Stimulated activated naive CD8-positive, alpha-beta T cell treated with anti-CD3 and anti-CD28 coated beads, Interleukin-15, Interleukin-2, amounts not matched to agents 100 ng/mL and 50 ng/mL, for 24 hours (primary cell): ENCODE measurements around the gene TP53INP2.

Experiments used
- H3K27ac Mint-ChIP-seq: one replicate; pipeline ENCODE4 v1.8.0; 2021; ENCODE audit warnings: mild to moderate bottlenecking, mixed read lengths
- H3K27me3 Mint-ChIP-seq: one replicate; pipeline ENCODE4 v1.8.0; 2021; ENCODE audit warnings: mixed read lengths
- H3K36me3 Mint-ChIP-seq: one replicate; pipeline ENCODE4 v1.8.0; 2021; ENCODE audit warnings: low read depth, mixed read lengths
- H3K4me1 Mint-ChIP-seq: one replicate; pipeline ENCODE4 v1.8.0; 2021; ENCODE audit warnings: low read depth, mixed read lengths
- H3K4me3 Mint-ChIP-seq: one replicate; pipeline ENCODE4 v1.8.0; 2021; ENCODE audit warnings: mild to moderate bottlenecking, mixed read lengths
- H3K9me3 Mint-ChIP-seq: one replicate; pipeline ENCODE4 v1.8.0; 2021; ENCODE audit warnings: mixed read lengths

The TP53INP2 gene

DNA sequence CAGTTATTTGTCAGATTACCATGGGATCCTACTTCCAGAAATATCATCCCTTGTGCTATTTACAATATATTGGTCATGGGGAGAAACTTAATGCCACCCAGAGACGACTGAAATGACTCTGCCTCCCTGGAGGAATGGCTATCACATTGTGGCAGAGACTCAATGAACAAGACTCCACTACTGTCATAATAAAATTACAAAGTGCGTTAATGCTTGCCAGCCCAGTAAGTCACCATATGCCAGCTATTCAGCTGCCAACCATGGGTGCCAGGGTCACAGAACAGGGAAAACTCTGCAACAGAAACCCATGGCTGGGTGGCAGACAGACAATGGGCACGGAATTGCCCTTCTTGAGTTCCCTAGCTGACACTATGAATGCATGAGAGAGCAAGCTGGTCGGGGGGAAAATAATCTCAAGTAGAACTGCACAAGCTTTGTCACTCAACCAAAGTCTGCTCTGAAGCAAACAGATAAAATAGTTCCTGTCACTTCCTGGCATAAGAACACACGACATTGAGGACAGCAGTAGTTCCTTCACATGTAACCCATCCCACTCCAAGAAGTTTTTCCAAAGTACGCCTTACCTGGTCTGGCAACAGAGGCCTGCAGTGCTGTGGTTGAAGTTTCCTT, 32.1 kb downstream of the TP53INP2 start:
- H3K4me1 Mint-ChIP-seq, result no peaks in the 10 kb centered on the region
- H3K4me3 Mint-ChIP-seq, result no peak overlapping the region
- no peaks in the 10 kb centered on the region for H3K27me3 Mint-ChIP-seq
- H3K27ac Mint-ChIP-seq, result no peak overlapping the region
- H3K9me3 Mint-ChIP-seq, result no peaks in the 10 kb centered on the region
- peaks cover 34% of the 10 kb centered on the region for H3K36me3 Mint-ChIP-seq

DNA sequence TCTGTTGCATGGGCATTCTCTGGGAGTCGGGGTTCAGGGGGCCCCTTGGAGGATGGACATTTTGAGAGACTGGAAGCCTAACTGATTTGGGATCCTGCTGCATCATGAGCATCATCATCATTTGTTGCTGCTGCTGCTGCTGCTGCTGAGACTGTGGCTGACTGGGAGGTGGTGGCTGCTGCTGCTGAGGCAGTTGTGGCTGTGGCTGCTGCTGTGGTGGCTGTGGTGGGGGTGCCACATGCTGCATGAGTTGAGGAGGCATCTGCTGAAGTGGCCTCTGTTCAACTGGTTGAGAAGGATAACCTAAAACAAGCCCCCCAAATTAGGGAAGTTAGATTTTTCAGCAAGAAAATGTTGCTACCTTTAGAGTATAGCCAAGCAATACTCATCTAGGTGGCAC, 38.9 kb downstream of the TP53INP2 start:
- no peaks in the 10 kb centered on the region for H3K9me3 Mint-ChIP-seq
- no peak overlapping the region for H3K27ac Mint-ChIP-seq
- peaks cover 27% of the 10 kb centered on the region for H3K36me3 Mint-ChIP-seq
- H3K27me3 Mint-ChIP-seq, result no peaks in the 10 kb centered on the region
- no peaks in the 10 kb centered on the region for H3K4me1 Mint-ChIP-seq
- H3K4me3 Mint-ChIP-seq, result no peak overlapping the region

DNA sequence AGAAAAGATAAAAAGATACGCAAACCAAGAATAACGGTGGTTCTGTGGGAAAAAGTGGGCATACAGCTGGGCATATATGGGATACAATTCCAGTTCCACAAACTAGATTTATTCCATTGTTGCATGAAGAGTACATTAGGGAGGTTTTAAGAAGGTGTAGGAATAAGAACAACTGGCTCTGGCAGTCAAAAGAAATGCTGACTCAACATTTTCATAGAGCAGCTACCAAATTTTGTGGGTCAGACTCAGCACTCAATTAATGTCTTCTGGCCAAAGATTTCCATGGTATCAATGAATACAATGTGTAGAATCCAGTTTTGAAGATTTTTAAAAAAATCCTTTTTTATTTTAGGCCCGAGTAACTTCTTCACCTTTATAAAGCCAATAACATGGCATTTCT, 40.2 kb downstream of the TP53INP2 start:
- H3K27ac Mint-ChIP-seq, result no peak overlapping the region
- H3K4me1 Mint-ChIP-seq, result no peaks in the 10 kb centered on the region
- H3K36me3 Mint-ChIP-seq, result peaks cover 38% of the 10 kb centered on the region
- no peaks in the 10 kb centered on the region for H3K9me3 Mint-ChIP-seq
- no peaks in the 10 kb centered on the region for H3K27me3 Mint-ChIP-seq
- H3K4me3 Mint-ChIP-seq, result no peak overlapping the region

DNA sequence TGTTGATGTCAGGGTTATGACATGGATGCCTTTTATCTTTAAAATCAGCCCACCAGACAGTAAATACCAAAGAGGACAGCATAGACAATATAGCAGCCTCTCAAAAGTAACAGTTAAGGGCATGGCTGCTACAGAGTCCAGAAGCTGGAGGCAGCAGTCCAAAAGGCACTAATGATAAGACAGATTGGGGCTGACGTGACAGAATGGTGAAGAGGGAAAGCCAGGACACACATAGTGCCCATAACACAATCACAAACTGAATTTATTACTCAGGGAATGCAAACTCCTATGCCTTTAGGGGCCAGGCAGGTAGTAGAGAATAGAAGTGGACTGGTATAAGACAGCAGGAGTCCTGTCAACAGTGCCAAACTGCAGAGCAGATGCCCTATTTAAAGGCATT, 40.7 kb downstream of the TP53INP2 start:
- H3K4me1 Mint-ChIP-seq, result no peaks in the 10 kb centered on the region
- H3K27ac Mint-ChIP-seq, result no peak overlapping the region
- H3K27me3 Mint-ChIP-seq, result no peaks in the 10 kb centered on the region
- H3K36me3 Mint-ChIP-seq, result peaks cover 42% of the 10 kb centered on the region
- no peak overlapping the region for H3K4me3 Mint-ChIP-seq
- no peaks in the 10 kb centered on the region for H3K9me3 Mint-ChIP-seq

DNA sequence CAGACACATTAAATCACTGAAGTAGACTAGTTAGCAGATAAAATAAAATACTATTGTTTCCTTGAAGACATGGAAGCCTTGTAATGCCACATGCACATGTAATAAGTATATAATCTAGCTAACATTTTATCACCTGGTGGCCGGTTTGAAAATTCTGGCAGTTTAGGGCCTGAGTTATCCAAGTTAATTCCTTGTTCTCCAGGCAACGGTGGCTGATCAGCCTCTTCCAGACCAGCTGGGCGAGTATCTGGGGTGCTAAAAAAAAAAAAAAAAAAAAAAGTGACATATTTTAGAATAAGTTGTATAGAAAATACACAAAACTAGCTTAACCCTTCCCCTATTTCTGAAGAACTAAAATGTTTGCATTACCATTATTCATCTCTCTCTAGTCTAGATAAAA, 42.5 kb downstream of the TP53INP2 start:
- no peak overlapping the region for H3K27ac Mint-ChIP-seq
- no peak overlapping the region for H3K4me3 Mint-ChIP-seq
- H3K36me3 Mint-ChIP-seq, result peaks cover 38% of the 10 kb centered on the region
- no peaks in the 10 kb centered on the region for H3K4me1 Mint-ChIP-seq
- no peaks in the 10 kb centered on the region for H3K9me3 Mint-ChIP-seq
- H3K27me3 Mint-ChIP-seq, result no peaks in the 10 kb centered on the region

DNA sequence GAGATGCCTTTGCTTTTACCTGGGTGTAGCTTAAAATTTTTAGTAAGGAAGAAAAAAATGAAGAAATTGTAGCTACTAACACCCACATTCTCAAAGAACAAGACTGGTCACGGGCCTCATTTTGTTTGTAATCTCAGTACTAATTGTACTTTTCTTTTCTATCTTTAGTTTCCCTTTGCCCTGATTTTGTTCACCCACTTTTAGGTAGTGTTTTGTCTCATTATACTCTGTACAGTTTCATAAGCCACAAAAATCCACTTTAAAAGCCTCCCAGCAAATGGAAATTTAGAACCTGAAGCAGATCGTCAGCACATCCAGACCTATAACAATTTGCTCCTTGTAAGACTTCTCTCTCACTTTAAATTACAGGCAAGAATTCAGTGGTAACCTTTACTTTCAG, 43.3 kb downstream of the TP53INP2 start:
- Mint-ChIP-seq H3K27me3 (no peaks in the 10 kb centered on the region), H3K36me3 (peaks cover 40% of the 10 kb centered on the region), H3K27ac (no peak overlapping the region), H3K4me1 (no peaks in the 10 kb centered on the region), H3K9me3 (no peaks in the 10 kb centered on the region), H3K4me3 (no peak overlapping the region)

DNA sequence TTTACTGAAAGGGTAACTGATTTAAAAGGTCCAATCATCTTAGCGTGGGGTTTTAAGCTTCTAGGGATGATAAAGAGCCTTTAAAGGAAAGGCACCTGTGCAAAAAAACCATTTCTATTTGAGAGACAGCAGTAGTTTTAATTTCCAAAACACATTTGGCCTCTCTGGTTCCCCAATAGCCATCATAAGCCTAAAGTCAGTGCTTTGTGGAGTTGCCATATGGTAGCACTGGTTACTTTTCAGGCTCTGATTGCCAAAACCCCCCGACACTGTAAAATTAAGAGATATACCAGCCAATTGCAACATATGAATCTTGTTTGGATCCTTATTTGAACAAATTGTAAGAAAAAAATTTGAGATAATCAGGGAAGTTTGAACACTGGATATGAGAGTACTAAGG, 44.6 kb downstream of the TP53INP2 start:
- Mint-ChIP-seq H3K9me3 (no peaks in the 10 kb centered on the region), H3K4me3 (no peak overlapping the region), H3K27me3 (no peaks in the 10 kb centered on the region), H3K36me3 (peaks cover 34% of the 10 kb centered on the region), H3K4me1 (no peaks in the 10 kb centered on the region), H3K27ac (no peak overlapping the region)

DNA sequence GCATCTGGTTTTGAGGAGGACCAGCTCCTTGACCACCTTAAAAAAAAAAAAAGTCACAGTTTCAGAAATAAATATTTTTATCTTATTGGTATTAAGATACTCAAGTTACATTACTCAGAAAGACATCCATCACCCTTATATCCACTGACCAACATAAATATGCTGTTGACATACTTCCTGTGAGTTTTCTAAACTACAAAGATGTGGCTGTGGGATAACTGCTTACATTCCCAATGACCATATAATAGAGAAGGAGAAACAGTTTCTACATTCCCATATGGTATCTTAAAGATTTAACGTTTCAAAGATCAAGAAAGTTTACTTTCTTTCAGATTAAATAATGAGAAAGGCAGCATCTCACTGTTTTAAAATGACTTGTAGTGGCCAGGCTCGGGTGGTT, 46.3 kb downstream of the TP53INP2 start:
- Mint-ChIP-seq H3K27me3 (no peaks in the 10 kb centered on the region), H3K9me3 (no peaks in the 10 kb centered on the region), H3K4me1 (peaks cover 4% of the 10 kb centered on the region), H3K36me3 (peaks cover 49% of the 10 kb centered on the region), H3K4me3 (no peak overlapping the region), H3K27ac (no peak overlapping the region)

DNA sequence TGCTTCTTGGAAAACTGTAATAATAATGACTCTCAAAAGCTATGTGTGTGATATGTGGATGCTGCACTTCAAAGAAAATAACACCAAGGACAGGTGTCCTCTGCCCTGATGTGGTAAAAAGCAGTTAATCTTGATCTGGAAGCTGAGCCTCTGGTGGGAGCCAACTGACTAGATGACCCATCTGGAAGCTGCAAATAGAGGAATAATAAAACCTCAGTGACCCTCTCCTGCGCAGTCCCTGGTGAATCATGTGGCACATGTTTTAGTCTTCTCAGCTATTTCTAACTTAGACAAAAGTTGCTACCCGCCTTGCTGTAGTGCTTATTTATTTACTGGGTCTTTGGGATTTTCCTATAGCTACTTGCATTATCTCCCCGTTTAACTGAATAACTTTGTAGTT, 47.3 kb downstream of the TP53INP2 start:
- Mint-ChIP-seq H3K27me3 (no peaks in the 10 kb centered on the region), H3K27ac (no peak overlapping the region), H3K36me3 (peaks cover 47% of the 10 kb centered on the region), H3K9me3 (no peaks in the 10 kb centered on the region), H3K4me1 (peaks cover 4% of the 10 kb centered on the region), H3K4me3 (no peak overlapping the region)

DNA sequence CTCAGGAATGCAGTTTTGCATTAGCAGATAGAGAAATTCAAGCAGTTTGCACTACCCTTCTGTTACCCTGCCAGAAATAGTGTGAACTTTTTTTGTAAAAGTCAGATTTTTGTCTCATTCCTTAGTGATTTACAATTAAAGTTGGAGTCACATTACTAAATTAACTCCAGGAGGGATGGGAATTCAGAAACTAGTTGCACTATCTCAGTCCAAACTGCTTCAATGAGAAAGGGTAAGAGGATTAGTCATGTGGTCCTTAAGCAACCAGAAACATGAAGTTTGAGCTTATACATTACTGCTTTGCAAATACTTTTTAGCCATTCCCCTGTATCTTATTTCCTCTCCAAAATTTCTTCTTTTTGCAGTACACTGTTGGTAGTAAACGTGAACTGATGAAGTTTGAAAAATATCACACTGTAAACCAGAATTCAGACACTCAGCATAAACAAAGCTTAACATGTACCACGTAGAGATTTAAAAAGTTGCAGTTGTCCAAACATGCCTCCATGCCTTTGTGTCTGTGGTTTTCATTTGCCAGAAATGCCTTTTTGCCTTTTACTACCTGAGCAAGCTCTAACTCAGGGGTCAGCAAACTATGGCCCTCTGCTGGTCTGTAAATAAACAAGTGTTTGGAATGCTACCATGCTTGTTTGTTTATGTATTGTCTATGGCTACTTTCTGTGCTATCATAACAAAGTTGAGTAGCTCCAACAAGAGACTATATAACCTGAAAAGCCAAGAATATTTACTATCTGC, 49.7 kb downstream of the TP53INP2 start:
- H3K36me3 Mint-ChIP-seq, result peaks cover 64% of the 10 kb centered on the region
- no peaks in the 10 kb centered on the region for H3K9me3 Mint-ChIP-seq
- H3K4me1 Mint-ChIP-seq, result peaks cover 4% of the 10 kb centered on the region
- no peaks in the 10 kb centered on the region for H3K27me3 Mint-ChIP-seq
- no peak overlapping the region for H3K4me3 Mint-ChIP-seq
- no peak overlapping the region for H3K27ac Mint-ChIP-seq

DNA sequence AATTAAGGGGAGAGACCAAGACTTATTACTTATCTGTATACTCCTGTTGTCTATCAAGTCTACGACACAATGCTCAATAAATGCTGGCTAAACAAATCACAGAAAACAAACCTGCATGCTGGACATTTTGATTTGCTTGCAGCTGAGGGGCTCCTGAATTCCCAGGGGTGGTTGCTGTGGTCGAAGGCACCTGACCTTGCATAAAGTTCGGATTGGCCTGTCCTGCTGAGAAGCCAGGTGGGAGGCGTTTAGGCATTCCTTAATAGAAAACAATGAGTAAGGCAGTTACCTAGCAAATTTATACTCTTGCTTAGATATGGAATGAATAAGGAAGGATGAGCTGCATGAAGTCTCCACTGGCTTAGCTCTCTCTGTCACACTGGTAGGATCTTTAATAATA, 50.5 kb downstream of the TP53INP2 start:
- H3K4me1 Mint-ChIP-seq, result peaks cover 4% of the 10 kb centered on the region
- H3K36me3 Mint-ChIP-seq, result peaks cover 63% of the 10 kb centered on the region

DNA sequence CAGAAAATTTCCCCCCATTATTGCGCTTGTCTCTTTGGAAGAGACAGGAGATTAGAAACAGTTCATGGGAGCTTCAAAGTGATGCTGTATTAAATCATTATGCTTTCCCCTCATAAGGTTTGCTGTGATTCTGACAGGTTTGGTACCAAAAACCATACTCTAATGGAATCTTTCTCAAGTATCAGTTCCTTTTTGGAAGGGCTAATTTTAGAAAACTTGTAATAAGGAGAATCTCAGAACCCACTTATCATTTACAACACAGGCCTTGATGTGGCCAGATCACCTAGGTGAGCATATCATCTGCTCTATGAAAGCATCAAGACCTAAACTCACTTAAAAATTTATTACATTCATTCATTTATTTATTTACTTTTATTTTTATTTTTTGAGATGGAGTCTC, 51.2 kb downstream of the TP53INP2 start:
- Mint-ChIP-seq H3K9me3 (no peaks in the 10 kb centered on the region), H3K4me3 (no peak overlapping the region), H3K36me3 (peaks cover 65% of the 10 kb centered on the region), H3K27me3 (no peaks in the 10 kb centered on the region), H3K27ac (no peak overlapping the region), H3K4me1 (peaks cover 4% of the 10 kb centered on the region)

More for the DNA sequence above, 50.5 kb downstream of the TP53INP2 start:
- Mint-ChIP-seq H3K4me3 (no peak overlapping the region), H3K9me3 (no peaks in the 10 kb centered on the region), H3K27ac (no peak overlapping the region), H3K27me3 (no peaks in the 10 kb centered on the region)

DNA sequence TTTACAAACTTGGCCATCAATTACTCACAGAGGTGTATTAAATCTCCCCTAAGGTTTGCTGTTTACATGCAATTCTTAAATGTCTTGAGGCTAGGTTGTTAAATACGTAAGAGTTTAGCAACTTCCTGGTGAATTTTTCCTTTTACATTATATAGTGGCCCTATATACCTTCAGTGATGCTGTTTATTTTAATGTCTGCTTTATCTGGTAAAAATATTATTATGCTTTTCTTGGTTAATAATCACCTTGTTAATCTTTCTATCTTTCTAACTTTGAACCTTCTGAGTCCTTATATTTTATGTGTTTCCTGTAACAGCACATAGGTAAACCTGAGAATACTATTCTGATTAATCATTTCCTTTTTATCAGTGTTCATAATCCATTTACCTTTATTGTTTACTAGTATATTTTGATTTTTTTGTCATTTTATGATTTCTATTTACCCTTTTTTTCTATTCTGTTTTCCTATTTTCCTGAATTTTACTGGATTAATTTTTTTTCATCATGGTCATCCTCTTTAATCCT, 57.9 kb downstream of the TP53INP2 start:
- Mint-ChIP-seq H3K27ac (no peak overlapping the region), H3K9me3 (no peaks in the 10 kb centered on the region), H3K36me3 (peaks cover 52% of the 10 kb centered on the region), H3K27me3 (no peaks in the 10 kb centered on the region), H3K4me3 (no peak overlapping the region), H3K4me1 (no peaks in the 10 kb centered on the region)
